Right atrium auricular region (tissue), 2 donors: ENCODE measurements around the gene STK39. TPM values are rescaled to one million over a fixed set of nuclear protein-coding genes. Genes with fewer than 3 reads are reported as not detected.

Experiments used
- DNase-seq: peaks from one replicate; pipeline ENCODE4 v3.0.0-alpha.2; 2019; ENCODE audit warnings: low spot score
- H3K27ac ChIP-seq, 2 donors: fragments of 200-600 bp; sonication (generic); 1 replicate in 1 of 2; 2 replicates in 1 of 2; pipeline ENCODE4 v1.5.1; 2016 to 2019
- H3K27me3 ChIP-seq, 2 donors: fragments of 200-600 bp; sonication (generic); one replicate each; pipeline versions ENCODE4 v1.5.1 to v1.6.0; 2017 to 2019
- H3K36me3 ChIP-seq: fragments of 200-600 bp; sonication (generic); one replicate; pipeline ENCODE4 v1.5.1; 2016
- H3K4me1 ChIP-seq, 2 donors: fragments of 200-600 bp; sonication (generic); one replicate each; pipeline versions ENCODE4 v1.5.1 to v1.6.0; 2017 to 2019
- H3K4me3 ChIP-seq, 2 donors: fragments of 200-600 bp; sonication (generic); 1 replicate in 1 of 2; 2 replicates in 1 of 2; pipeline ENCODE4 v1.5.1; 2017 to 2019; ENCODE audit warnings: mild to moderate bottlenecking in 1 of 2, moderate library complexity in 1 of 2
- H3K9me3 ChIP-seq, 2 donors: fragments of 200-600 bp; sonication (generic); one replicate each; pipeline ENCODE4 v1.5.1; 2019
- CTCF ChIP-seq, 2 donors: fragments of 200-600 bp; sonication (generic); IDR thresholded peaks; one replicate each; pipeline ENCODE4 v1.5.1; 2019; ENCODE audit warnings: antibody characterized with exemption in 2 of 2
- total RNA-seq, 2 donors: library from RNA; depleted of rRNA; stranded (reverse); fragments of >200 nt; gene quantifications; one replicate each; pipeline ENCODE4 v1.1.0, GENCODE V29; 2016

The STK39 gene
- total RNA-seq, 2 donors from 2014 or later, result 6.0 to 13.6 TPM

- Histone ChIP-seq H3K4me3 (no peak overlapping the region), H3K27ac (no peak overlapping the region), H3K36me3 (no peaks in the 10 kb centered on the region), H3K4me1 (peaks cover 0 to 33% of the 10 kb centered on the region in 2 donors), H3K27me3 (no peaks in the 10 kb centered on the region), H3K9me3 (no peaks in the 10 kb centered on the region)
- DNase-seq, result no peak
- no peak for TF ChIP-seq CTCF (IDR thresholded peaks at IDR 0.05)
These were observed 62.5 kb downstream of the STK39 start for GRCh38 chr2:168184681-168185513.

GRCh38 chr2:168183308-168183997, 63.9 kb downstream of the STK39 start:
- no peak overlapping the region for H3K27ac ChIP-seq
- H3K4me1 ChIP-seq, result peaks cover 0 to 28% of the 10 kb centered on the region in 2 donors

DNA sequence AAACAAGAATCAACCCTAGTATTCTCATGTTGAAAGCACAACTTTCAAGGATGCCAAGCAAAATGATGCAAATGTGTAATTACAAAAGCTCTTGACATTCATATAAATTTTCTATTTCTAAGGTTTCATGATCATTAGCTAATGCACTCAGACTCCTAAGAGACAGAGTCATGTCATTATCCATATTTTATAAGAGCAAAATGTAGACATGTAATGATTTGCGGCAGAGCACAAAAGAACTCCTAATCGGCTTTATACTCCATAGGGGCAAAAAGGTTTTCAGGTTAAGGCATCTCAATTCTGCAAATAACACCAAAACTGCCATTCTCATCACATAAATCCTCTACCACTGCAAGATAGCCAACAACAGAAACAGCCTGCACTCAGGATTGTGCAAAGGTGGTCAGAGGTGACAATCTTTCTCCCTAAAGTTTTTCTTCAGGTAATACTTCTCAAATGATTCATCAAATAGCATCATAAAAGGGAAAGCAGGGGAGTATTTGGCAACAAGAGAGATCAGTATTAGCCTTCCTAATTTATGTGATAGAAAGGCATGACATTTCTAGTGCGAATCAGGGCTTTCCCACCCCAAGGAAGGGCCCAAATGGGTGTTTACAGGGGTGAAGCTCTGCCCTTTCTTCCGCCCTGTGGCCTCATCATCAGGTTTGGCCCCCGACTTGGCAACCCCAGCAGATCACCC, 64.7 kb downstream of the STK39 start:
- no peak overlapping the region for H3K4me3 ChIP-seq
- no peak overlapping the region for H3K27ac ChIP-seq
- no peak for DNase-seq
- H3K4me1 ChIP-seq, result peaks cover 0 to 24% of the 10 kb centered on the region in 2 donors
- no peaks in the 10 kb centered on the region for H3K36me3 ChIP-seq
- no peak for TF ChIP-seq CTCF (IDR thresholded peaks at IDR 0.05)
- no peaks in the 10 kb centered on the region for H3K9me3 ChIP-seq
- no peaks in the 10 kb centered on the region for H3K27me3 ChIP-seq

More at GRCh38 chr2:168183308-168183997, 63.9 kb downstream of the STK39 start:
- no peak overlapping the region for H3K4me3 ChIP-seq
- DNase-seq, result no peak
- TF ChIP-seq CTCF (IDR thresholded peaks at IDR 0.05), result no peak
- no peaks in the 10 kb centered on the region for H3K36me3 ChIP-seq
- H3K27me3 ChIP-seq, result no peaks in the 10 kb centered on the region
- H3K9me3 ChIP-seq, result no peaks in the 10 kb centered on the region

GRCh38 chr2:168181825-168182224, 65.6 kb downstream of the STK39 start:
- Histone ChIP-seq H3K9me3 (no peaks in the 10 kb centered on the region), H3K27ac (no peak overlapping the region), H3K4me3 (no peak overlapping the region), H3K27me3 (no peaks in the 10 kb centered on the region), H3K36me3 (no peaks in the 10 kb centered on the region), H3K4me1 (peaks cover 0 to 22% of the 10 kb centered on the region in 2 donors)
- DNase-seq, result no peak
- TF ChIP-seq CTCF (IDR thresholded peaks at IDR 0.05), result no peak

- no peak overlapping the region for H3K27ac ChIP-seq
- H3K9me3 ChIP-seq, result no peaks in the 10 kb centered on the region
- peaks cover 0 to 13% of the 10 kb centered on the region in 2 donors for H3K4me1 ChIP-seq
- H3K36me3 ChIP-seq, result no peaks in the 10 kb centered on the region
- no peak for TF ChIP-seq CTCF (IDR thresholded peaks at IDR 0.05)
- H3K4me3 ChIP-seq, result no peak overlapping the region
- DNase-seq, result no peak
- no peaks in the 10 kb centered on the region for H3K27me3 ChIP-seq
These were observed 66.5 kb downstream of the STK39 start for GRCh38 chr2:168180914-168181313.
